Measurements from ENCODE around the gene FAM241A. TPM values are rescaled to one million over a fixed set of nuclear protein-coding genes. Genes with fewer than 3 reads are reported as not detected.
"Not testable (repeated sequence)": the region's sequence is repeated elsewhere in the genome, so short reads cannot be mapped to it uniquely, and the experiment has no call there.

The FAM241A gene
- total RNA-seq, 2 experiments from 2014 or later = 4.1 to 4.5 TPM

GRCh38 chr4:112206431-112206830 is 61.2 kb downstream of the FAM241A start:
- Mint-ChIP-seq H3K27ac (no peak overlapping the region), H3K4me3 (no peak overlapping the region), H3K4me1 (ENCODE audit: low read depth) (peaks cover 4% of the 10 kb centered on the region), H3K36me3 (ENCODE audit: low read depth) (no peaks in the 10 kb centered on the region), H3K9me3 (no peaks in the 10 kb centered on the region), H3K27me3 (no peaks in the 10 kb centered on the region)
- intact Hi-C loops (cut with micrococcal nuclease) = no loop called here
- DNase-seq (no peak), ATAC-seq (no peak)
- no peak for TF ChIP-seq CTCF (IDR thresholded peaks at IDR 0.05)
- POLR2A ChIA-PET = no interaction called here
- CTCF ChIA-PET = no interaction called here

GRCh38 chr4:112208137-112209095 is 63.2 kb downstream of the FAM241A start:
- ATAC-seq; H3K27ac Mint-ChIP-seq; intact Hi-C loops (cut with micrococcal nuclease); H3K4me3 Mint-ChIP-seq; H3K4me1 Mint-ChIP-seq (ENCODE audit: low read depth); DNase-seq; POLR2A ChIA-PET; H3K36me3 Mint-ChIP-seq (ENCODE audit: low read depth); H3K27me3 Mint-ChIP-seq; H3K9me3 Mint-ChIP-seq: not testable (repeated sequence)
- CTCF ChIA-PET = interaction anchor here (0.8 to 1.2 kb wide), 2 partner anchors 9 to 109 kb away, joined by 3 read pairs; no protein-coding TSS in a partner anchor

- H3K27me3 Mint-ChIP-seq = no peaks in the 10 kb centered on the region
- H3K4me3 Mint-ChIP-seq = no peak overlapping the region
- DNase-seq (no peak), ATAC-seq (no peak)
- ChIA-PET POLR2A (no interaction called here), CTCF (no interaction called here)
- intact Hi-C loops (cut with micrococcal nuclease) = no loop called here
- no peak for TF ChIP-seq CTCF (IDR thresholded peaks at IDR 0.05)
- no peak overlapping the region for H3K27ac Mint-ChIP-seq
- H3K4me1 Mint-ChIP-seq (ENCODE audit: low read depth) = peaks cover 9% of the 10 kb centered on the region
- H3K36me3 Mint-ChIP-seq (ENCODE audit: low read depth) = no peaks in the 10 kb centered on the region
- H3K9me3 Mint-ChIP-seq = no peaks in the 10 kb centered on the region
These were observed 65.5 kb downstream of the FAM241A start for GRCh38 chr4:112210777-112211176.

- intact Hi-C loops (cut with micrococcal nuclease) = no loop called here
- no peak overlapping the region for H3K4me3 Mint-ChIP-seq
These were observed 67.8 kb downstream of the FAM241A start for GRCh38 chr4:112213091-112213490.

GRCh38 chr4:112213856-112214255 is 68.6 kb downstream of the FAM241A start:
- ChIA-PET POLR2A (no interaction called here), CTCF (interaction anchor here (1.1 to 4.4 kb wide), 10 partner anchors 9 to 310 kb away, joined by 3 to 17 read pairs (median 6); partner anchors contain the start of gene AP1AR)

More at GRCh38 chr4:112213091-112213490, 67.8 kb downstream of the FAM241A start:
- H3K36me3 Mint-ChIP-seq (ENCODE audit: low read depth) = no peaks in the 10 kb centered on the region
- POLR2A ChIA-PET = no interaction called here
- H3K27me3 Mint-ChIP-seq = no peaks in the 10 kb centered on the region
- DNase-seq = no peak
- H3K9me3 Mint-ChIP-seq = no peaks in the 10 kb centered on the region
- CTCF ChIA-PET = interaction anchor here (1.1 to 4.4 kb wide), 9 partner anchors 10 to 311 kb away, joined by 3 to 17 read pairs (median 4); partner anchors contain the start of gene AP1AR
- H3K27ac Mint-ChIP-seq = no peak overlapping the region
- ATAC-seq = no peak
- peaks cover 9% of the 10 kb centered on the region for H3K4me1 Mint-ChIP-seq (ENCODE audit: low read depth)
- no peak for TF ChIP-seq CTCF (IDR thresholded peaks at IDR 0.05)

More at GRCh38 chr4:112213856-112214255, 68.6 kb downstream of the FAM241A start:
- Mint-ChIP-seq H3K36me3 (ENCODE audit: low read depth) (no peaks in the 10 kb centered on the region), H3K27ac (no peak overlapping the region), H3K4me1 (ENCODE audit: low read depth) (peaks cover 9% of the 10 kb centered on the region), H3K4me3 (no peak overlapping the region), H3K9me3 (no peaks in the 10 kb centered on the region), H3K27me3 (no peaks in the 10 kb centered on the region)
- no peak for TF ChIP-seq CTCF (IDR thresholded peaks at IDR 0.05)
- DNase-seq = no peak
- intact Hi-C loops (cut with micrococcal nuclease) = no loop called here
- ATAC-seq = no peak
